PC-3 (cell line): ENCODE measurements around the gene NCOR2.

ENCODE experiments used
- EZH2 ChIP-seq: fragments of 300-600 bp; sonication (generic); IDR thresholded peaks from one replicate; pipeline ENCODE4 v1.6.1; 2017; ENCODE audit warnings: antibody characterized with exemption, mild to moderate bottlenecking, low read length; ENCODE audit not compliant: unreplicated experiment
- EZH2phosphoT487 ChIP-seq: fragments of 300-600 bp; sonication (generic); IDR thresholded peaks from 2 replicates; pipeline ENCODE4 v1.6.1; 2018; ENCODE audit warnings: mild to moderate bottlenecking, antibody characterized with exemption, low read length, borderline replicate concordance
- TF ChIP-seq, protein P1 (sequence below): fragments of 300-600 bp; sonication (generic); conservative IDR thresholded peaks from 2 replicates; pipeline ENCODE4 v1.5.1; 2017; ENCODE audit warnings: antibody characterized with exemption, low read depth, mild to moderate bottlenecking, low read length

DNA sequence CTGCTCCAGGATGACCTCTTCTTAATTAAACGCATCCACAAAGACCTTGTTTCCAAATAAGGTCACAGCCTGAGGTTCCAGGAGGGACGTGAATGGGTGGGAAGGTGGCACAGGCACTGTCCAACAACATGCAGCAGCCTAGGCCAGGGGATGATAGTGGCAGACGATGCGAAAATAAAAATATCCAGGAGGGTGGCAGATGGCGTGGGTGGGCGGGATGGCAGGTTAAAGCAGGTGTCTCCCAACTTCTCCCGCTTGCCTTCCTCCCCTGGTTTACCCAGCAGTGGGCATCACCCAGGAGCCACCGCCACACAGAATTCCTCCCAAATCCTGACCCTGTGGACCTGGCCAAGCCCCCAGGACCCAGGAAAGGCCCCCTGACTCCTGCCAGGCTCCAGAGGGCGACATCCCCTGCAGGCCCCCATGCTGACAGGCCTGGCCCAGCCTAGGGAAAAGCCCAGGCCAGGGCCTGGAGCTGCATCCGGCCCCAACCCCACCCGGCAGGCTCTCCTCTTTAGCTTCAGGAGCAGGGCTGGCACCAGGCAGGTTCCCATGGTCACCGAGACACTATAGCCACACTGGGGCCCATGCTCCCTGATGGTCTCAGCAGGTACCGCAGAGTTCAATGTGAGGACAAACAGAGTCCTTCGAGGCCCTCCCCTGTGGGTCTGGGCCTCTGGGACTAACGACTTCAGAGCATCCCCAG lies 9.7 kb downstream of the NCOR2 start:
- TF ChIP-seq, protein P1, sequence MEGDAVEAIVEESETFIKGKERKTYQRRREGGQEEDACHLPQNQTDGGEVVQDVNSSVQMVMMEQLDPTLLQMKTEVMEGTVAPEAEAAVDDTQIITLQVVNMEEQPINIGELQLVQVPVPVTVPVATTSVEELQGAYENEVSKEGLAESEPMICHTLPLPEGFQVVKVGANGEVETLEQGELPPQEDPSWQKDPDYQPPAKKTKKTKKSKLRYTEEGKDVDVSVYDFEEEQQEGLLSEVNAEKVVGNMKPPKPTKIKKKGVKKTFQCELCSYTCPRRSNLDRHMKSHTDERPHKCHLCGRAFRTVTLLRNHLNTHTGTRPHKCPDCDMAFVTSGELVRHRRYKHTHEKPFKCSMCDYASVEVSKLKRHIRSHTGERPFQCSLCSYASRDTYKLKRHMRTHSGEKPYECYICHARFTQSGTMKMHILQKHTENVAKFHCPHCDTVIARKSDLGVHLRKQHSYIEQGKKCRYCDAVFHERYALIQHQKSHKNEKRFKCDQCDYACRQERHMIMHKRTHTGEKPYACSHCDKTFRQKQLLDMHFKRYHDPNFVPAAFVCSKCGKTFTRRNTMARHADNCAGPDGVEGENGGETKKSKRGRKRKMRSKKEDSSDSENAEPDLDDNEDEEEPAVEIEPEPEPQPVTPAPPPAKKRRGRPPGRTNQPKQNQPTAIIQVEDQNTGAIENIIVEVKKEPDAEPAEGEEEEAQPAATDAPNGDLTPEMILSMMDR = no peak
- TF ChIP-seq EZH2phosphoT487 = no peak
- no peak for TF ChIP-seq EZH2
